HG02852 (cell line): Measurements from ENCODE around the gene LCE4A.
"Not testable (repeated sequence)": the region's sequence is repeated elsewhere in the genome, so short reads cannot be mapped to it uniquely, and the experiment has no call there.

ENCODE experiments used
- ATAC-seq: cut with Tn5 transposase; IDR thresholded peaks from one replicate; pipeline ENCODE4 v1.9.1; 2021; ENCODE audit warnings: mild to moderate bottlenecking, moderate library complexity; ENCODE audit not compliant: unreplicated experiment

Gene LCE4A

GRCh38 chr1:152707860-152708259 lies at the start of gene LCE4A:
Gene LCE4A, plus strand, starts transcription at chr1:152708160. Its CDS starts 916 bp downstream, at chr1:152709076.
- ATAC-seq = no peak

DNA sequence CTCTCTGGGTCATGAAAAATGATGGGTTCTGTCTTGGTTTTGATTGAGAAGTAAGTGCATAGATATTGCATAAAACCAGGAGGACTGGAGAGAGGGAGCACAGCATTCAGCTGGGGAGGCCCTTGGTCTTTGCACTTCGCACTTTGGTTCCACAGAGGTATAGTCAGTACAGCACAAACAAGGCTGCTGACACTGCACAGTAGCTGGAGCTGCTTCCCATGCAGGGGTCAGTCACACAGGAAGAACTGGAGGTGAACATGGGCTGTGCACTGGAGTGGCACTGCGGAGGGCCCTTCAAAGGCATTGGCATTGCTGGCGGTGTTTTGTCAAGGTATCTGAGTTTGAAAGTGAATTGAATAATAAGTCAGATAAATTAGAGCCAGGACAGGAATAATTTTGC lies 49.3 kb upstream of the LCE4A start:
- ATAC-seq = no peak

DNA sequence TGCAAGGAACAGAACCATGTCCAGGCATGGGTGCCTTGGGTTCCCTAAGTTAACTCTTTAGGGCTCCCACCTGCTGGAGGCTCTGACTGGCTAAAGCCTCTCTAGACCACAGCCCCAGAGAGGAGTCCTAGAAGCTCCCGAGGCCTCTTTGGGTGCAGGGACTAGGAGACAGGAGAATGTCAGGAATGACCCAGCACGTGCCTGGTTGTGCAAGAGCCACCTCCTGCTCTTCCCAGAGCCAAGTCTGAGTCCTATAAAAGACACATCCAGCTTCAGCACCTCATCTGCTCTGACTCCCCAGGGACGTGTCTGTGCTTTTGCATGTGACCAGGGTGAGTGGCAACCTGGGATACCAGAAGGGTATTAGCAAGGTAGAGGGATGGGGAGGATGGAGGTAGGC lies 44.9 kb upstream of the LCE4A start, which contains the start of gene LCE2D:
TSS of gene LCE2D (plus strand) at position 283 of the 400 bp plus-strand sequence. CDS start 726 bp downstream, outside the sequence.
- no peak for ATAC-seq

DNA sequence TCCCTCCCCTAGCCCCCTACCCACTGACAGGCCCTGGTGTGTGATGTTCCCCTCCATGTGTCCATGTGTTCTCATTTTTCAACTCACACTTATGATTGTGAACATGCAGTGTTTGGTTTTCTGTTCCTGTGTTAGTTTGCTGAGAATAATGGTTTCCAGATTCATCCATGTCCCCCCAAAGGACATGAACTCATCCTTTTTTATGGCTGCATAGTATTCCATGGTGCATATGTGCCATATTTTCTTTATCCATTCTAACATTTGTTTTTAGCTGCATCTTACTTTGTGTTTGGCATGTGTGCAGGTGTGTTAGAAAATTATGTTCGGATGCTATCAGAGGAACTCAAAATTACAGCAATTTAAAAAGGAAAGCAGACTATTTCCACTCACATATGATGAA lies 41.8 kb upstream of the LCE4A start:
- not testable (repeated sequence) for ATAC-seq

GRCh38 chr1:152667648-152668047 lies 40.3 kb upstream of the LCE4A start:
- no peak for ATAC-seq

GRCh38 chr1:152673016-152673415 lies 34.9 kb upstream of the LCE4A start:
- no peak for ATAC-seq

DNA sequence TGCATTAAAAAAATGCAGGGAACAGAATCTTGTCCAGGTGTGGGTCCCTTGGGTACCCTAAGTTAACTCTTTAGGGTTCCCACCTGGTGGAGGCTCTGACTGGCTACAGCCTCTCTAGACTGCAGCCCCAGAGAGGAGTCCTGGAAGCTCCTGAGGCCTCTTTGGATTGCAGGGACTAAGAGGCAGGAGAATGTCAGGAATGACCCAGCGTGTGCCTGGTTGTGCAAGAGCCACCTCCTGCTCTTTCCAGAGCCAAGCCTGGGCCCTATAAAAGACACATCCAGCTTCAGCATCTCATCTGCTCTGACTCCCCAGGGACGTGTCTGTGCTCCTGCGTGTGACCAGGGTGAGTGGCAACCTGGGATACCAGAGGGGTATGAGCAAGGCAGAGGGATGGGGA lies 33.0 kb upstream of the LCE4A start, which contains the start of gene LCE2C:
TSS of gene LCE2C (plus strand) at position 297 of the 400 bp plus-strand sequence. CDS start 737 bp downstream, outside the sequence.
- not testable (repeated sequence) for ATAC-seq

DNA sequence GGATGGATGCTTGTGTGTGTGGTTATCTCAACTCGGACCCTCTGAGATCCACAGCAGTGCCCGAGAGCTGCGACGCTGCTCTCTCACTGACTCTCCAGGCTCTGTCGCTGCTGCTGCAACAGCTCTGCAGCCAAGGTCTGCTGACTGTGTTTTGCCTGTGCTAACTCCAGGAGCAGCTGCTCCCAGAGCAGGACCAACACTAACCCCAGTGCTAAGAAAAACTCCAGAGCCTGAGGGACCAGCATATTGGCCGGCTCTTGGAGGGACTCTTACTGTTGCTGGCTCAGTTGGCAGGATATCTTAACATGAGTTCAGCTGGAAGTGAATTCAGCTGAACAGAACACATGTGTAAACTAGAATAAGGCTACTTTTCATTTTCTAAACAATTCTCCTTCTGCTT lies 28.5 kb upstream of the LCE4A start:
- ATAC-seq = no peak

DNA sequence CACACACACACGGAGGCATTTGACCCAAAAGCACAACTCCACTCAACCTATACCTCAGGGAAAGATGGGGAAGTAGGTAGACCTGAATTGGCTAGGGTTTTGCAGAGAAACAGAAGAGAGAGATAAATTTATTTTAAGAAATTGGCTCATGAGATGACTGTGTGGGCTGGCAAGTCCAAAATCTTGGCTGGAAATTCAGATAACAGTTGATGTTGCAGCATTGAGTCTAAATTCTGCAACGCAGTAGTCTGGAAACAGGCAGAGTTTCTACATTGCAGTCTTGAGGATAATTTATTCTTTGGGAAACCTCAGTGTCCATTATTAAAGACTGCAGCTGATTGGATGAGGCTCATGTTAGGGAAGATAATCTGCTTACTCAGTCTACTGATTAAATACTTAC lies 26.3 kb upstream of the LCE4A start:
- no peak for ATAC-seq

DNA sequence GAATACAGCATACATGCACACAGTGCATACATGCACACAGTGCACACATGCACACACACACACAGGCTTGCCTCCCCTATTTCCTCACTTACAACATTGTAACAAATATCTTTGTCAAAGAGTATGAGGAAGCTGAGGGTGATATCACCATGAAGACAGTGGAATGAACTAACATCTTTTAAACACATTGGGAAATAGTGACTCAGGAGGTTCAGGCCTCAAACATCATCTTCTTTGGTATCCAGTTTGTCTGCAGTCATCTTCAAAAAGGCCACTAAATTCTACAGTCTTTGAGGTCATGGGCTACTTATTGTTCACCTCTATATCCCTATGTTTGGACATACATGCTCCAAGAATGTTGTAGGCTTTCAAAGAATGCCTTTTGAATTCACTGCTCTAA lies 24.1 kb upstream of the LCE4A start:
- no peak for ATAC-seq

- not testable (repeated sequence) for ATAC-seq
Measured at GRCh38 chr1:152685823-152686222, 22.1 kb upstream of the LCE4A start, which contains the start of gene LCE2B. Gene LCE2B, plus strand, starts transcription at chr1:152686123. Its CDS starts 721 bp downstream, at chr1:152686844.

GRCh38 chr1:152697701-152698600 lies 10.0 kb upstream of the LCE4A start, which contains the start of gene LCE2A:
Gene LCE2A, plus strand, starts transcription at chr1:152698345. Its CDS starts 557 bp downstream, at chr1:152698902.
- no peak for ATAC-seq

DNA sequence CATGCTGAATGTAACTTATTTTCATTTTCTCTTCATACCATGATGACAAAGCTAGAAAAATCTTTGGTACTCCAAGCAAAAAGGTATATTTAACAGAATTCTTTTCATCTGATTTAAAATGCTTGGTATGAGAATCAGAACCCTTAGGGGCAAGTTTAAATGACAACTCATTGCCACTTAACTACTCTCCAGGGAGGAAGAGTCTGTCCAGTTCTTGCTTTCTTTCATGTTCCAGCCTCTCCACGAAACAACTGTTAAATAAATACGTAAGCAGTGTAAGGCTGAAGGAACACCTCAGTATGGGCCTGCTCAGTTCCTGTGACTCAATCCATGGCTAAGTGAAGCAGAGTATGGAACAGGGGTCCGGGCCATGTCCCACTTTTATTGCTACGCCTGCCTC lies 8.2 kb upstream of the LCE4A start:
- ATAC-seq = no peak

- no peak for ATAC-seq
Measured at GRCh38 chr1:152718238-152718637, 10.3 kb downstream of the LCE4A start.

GRCh38 chr1:152725261-152725660 lies 17.3 kb downstream of the LCE4A start:
- ATAC-seq = no peak

DNA sequence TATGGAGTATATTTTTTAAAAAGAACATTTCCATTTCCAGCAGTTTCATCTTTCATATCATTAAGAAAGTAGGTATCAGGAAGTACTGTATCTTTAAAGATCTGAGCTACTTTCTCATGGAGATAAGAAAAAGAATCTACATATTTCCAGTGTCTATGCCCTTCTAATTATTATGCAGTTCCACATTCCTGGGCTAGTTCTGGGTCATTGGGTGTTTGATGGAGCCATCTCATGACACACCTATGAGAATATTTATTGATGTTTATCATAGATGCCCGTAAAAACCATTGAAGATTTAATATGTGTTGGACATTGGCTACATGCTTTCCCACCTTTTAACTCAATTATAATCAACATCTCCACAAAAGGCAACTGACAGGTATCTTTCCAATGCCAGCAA lies 21.0 kb downstream of the LCE4A start:
- ATAC-seq = no peak

DNA sequence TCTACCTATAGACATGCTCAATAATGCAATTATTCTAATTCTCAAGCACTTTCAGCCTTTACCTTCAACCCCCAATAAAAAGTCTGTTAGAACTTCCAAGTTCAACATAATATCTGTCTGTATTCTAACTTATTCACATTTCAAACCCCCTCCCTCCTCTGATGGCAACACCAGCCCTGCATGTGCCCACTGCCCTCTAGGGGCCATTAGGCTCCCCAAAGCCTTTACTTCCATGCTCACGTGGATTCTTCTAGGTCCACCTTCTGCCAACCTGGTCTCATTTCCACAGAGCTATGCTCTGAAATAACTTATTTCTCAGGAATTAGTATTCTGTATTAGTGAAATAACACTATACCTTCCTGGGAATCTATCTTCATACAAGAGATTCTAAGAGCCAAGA lies 27.7 kb downstream of the LCE4A start:
- no peak for ATAC-seq

GRCh38 chr1:152737997-152738396 lies 30.0 kb downstream of the LCE4A start:
- no peak for ATAC-seq

- no peak for ATAC-seq
Measured at GRCh38 chr1:152739841-152740240, 31.9 kb downstream of the LCE4A start.

DNA sequence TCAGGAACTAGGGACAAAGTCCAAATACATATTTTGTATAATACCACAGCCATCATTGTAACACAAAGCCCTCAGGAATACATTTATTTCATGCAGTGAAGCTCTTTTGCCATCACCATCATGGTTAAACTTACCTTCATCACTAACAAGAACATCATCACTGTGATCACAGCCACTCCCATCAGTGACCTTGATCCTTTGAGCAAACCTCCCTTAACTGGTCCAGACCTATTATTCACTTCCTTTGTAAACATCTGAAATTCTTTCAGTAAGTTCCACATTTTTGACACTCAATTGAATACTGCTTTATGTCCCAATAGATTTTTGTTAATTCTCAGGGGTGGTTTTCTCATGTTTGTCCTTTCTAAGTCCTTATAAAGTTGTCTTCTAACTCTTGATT lies 33.7 kb downstream of the LCE4A start:
- no peak for ATAC-seq

DNA sequence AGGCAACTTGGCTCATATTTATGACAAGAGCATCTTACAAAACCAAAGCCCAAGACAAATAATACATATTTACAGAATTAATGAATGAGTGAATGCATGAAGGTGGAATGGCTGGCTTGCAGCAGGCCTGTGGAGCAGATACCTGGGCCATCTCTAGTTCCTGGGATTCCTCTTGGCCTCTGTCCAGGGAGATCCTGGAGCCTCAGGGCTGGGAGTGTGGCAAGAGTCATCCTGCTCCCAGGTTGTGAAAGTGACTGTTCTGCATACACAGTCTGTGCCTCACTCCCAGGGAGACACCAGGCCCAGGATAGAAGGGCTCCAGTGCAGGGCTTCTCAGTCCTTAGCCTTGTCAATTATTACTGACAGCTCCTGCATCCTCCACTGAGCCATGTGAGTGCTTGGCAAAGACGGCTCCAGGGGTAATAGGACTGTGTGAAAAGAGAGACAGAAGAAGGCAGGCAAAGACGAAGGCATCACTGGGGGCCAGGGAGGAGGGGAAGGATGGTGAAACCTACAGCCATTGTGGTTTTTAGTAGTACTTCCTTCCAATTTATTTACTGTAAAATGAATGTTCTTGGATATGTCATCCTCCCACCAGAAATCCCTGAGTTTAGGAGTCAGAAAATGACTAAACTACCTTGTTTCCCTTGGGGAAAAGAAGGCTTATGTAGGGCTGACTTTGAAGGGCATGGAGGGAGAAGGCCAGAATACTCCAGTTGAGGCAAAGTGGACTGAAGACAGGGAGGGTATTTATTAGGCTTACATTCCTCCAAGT lies 35.6 kb downstream of the LCE4A start:
- no peak for ATAC-seq
